Adrenal gland (tissue), 5 donors: ENCODE results near the gene ZBP1.

Experiments
- POLR2A ChIP-seq, 2 donors: fragments of 450-650 bp; IDR thresholded peaks; one replicate each; pipeline ENCODE4 v1.6.1; 2017; ENCODE audit warnings: antibody characterized with exemption in 2 of 2, mild to moderate bottlenecking in 2 of 2, moderate library complexity in 1 of 2
- TF ChIP-seq, protein P1 (sequence below), 6 experiments: fragments of 450-650 bp in 4 of 6; fragments of 200-600 bp in 2 of 6; sonication (generic) in 1 of 6; IDR thresholded peaks; 1 replicate in 5 of 6; 2 replicates in 1 of 6; pipeline versions ENCODE4 v1.5.1 to v1.8.0; 2016 to 2021; ENCODE audit warnings: antibody characterized with exemption in 6 of 6, mild to moderate bottlenecking in 2 of 6, moderate library complexity in 1 of 6
- donor health status: DM: no; HTN: no; CAD: no.

DNA sequence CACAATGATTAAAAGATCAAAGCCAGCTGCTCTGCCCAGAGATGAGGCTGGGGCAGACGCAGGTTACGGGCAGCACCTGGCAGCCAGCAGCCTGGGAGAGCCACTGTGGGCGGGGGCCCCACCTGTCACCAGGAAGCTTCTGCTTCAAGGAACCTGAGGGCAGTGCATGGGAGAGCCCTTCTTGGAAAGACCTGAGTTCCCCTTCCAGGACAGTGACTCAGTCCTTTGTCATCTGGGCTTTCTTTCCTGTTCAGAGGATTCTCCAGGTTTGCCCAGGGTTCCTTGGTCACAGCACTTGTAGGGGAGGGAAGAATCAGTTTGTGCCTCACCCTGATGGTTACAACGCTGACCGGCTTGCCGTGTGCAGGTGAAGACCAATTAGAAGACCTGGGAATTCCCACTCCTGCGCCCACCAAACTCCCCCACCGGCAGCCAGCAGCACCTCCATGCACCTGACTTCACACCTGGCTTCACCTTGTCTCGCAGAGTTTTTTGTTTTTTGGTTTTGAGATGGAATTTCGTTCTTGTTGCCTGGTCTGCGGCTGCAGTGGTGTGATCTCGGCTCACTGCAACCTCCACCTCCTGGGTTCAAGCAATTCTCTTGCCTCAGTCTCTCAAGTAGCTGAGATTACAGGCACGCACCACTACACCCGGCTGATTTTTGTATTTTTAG lies 2.0 kb downstream of the ZBP1 start:
- TF ChIP-seq, protein P1, sequence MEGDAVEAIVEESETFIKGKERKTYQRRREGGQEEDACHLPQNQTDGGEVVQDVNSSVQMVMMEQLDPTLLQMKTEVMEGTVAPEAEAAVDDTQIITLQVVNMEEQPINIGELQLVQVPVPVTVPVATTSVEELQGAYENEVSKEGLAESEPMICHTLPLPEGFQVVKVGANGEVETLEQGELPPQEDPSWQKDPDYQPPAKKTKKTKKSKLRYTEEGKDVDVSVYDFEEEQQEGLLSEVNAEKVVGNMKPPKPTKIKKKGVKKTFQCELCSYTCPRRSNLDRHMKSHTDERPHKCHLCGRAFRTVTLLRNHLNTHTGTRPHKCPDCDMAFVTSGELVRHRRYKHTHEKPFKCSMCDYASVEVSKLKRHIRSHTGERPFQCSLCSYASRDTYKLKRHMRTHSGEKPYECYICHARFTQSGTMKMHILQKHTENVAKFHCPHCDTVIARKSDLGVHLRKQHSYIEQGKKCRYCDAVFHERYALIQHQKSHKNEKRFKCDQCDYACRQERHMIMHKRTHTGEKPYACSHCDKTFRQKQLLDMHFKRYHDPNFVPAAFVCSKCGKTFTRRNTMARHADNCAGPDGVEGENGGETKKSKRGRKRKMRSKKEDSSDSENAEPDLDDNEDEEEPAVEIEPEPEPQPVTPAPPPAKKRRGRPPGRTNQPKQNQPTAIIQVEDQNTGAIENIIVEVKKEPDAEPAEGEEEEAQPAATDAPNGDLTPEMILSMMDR (IDR thresholded peaks at IDR 0.05), result no peak
- no peak for TF ChIP-seq POLR2A (IDR thresholded peaks at IDR 0.05)
